Neural progenitor cell (in vitro differentiated cells): ENCODE results near the gene ANXA8. TPM values are rescaled to one million over a fixed set of nuclear protein-coding genes. Genes with fewer than 3 reads are reported as not detected.
"Not testable (repeated sequence)": the region's sequence is repeated elsewhere in the genome, so short reads cannot be mapped to it uniquely, and the experiment has no call there.

Experiments used
- DNase-seq: peaks from one replicate; pipeline ENCODE4 v3.0.0-alpha.2; 2016; ENCODE audit warnings: low spot score
- H2AFZ ChIP-seq: fragments of 200-600 bp; sonication (generic); replicated peaks from 2 replicates; pipeline ENCODE4 v1.6.1; 2016; ENCODE audit warnings: antibody characterized with exemption
- H3F3A ChIP-seq: fragments of 200-600 bp; sonication (generic); 2 replicates; pipeline ENCODE4 v1.6.1; 2016; ENCODE audit warnings: antibody characterized with exemption, low read depth
- H3K27ac ChIP-seq: fragments of 200-600 bp; sonication (generic); 2 replicates; pipeline ENCODE4 v1.5.1; 2016; ENCODE audit warnings: mild to moderate bottlenecking
- H3K27me3 ChIP-seq: fragments of 200-600 bp; sonication (generic); 2 replicates; pipeline ENCODE4 v1.6.1; 2016; ENCODE audit warnings: mild to moderate bottlenecking, moderate library complexity
- H3K36me3 ChIP-seq: fragments of 200-600 bp; sonication (generic); 2 replicates; pipeline ENCODE4 v1.5.1; 2016
- H3K4me1 ChIP-seq: fragments of 200-600 bp; sonication (generic); 2 replicates; pipeline ENCODE4 v1.6.1; 2016; ENCODE audit warnings: mixed run types
- H3K4me2 ChIP-seq: fragments of 200-600 bp; sonication (generic); 2 replicates; pipeline ENCODE4 v1.6.1; 2016
- H3K4me3 ChIP-seq: fragments of 200-600 bp; sonication (generic); 2 replicates; pipeline ENCODE4 v1.5.1; 2016
- H3K79me2 ChIP-seq: fragments of 200-600 bp; sonication (generic); 2 replicates; pipeline ENCODE4 v1.6.1; 2016; ENCODE audit warnings: low read depth
- H3K9ac ChIP-seq: fragments of 200-600 bp; sonication (generic); 2 replicates; pipeline ENCODE4 v1.6.1; 2016
- H3K9me3 ChIP-seq: fragments of 200-600 bp; sonication (generic); 2 replicates; pipeline ENCODE4 v1.5.1; 2016; ENCODE audit warnings: low read depth
- H4K20me1 ChIP-seq: fragments of 200-600 bp; sonication (generic); 2 replicates; pipeline ENCODE4 v1.6.1; 2016; ENCODE audit warnings: low read depth
- H3K27ac Mint-ChIP-seq: 3 replicates; pipeline ENCODE4 v1.8.0; 2021; ENCODE audit warnings: mixed read lengths
- H3K27me3 Mint-ChIP-seq: 2 replicates; pipeline ENCODE4 v1.8.0; 2022; ENCODE audit warnings: low read depth, mild to moderate bottlenecking, inconsistent platforms, moderate library complexity, mixed read lengths; ENCODE audit not compliant: insufficient read depth
- H3K36me3 Mint-ChIP-seq: 3 replicates; pipeline ENCODE4 v1.8.0; 2021; ENCODE audit warnings: mixed read lengths
- H3K4me1 Mint-ChIP-seq: 3 replicates; pipeline ENCODE4 v1.8.0; 2021; ENCODE audit warnings: mixed read lengths
- H3K4me3 Mint-ChIP-seq: 3 replicates; pipeline ENCODE4 v1.8.0; 2021; ENCODE audit warnings: mild to moderate bottlenecking, moderate library complexity, mixed read lengths
- H3K9me3 Mint-ChIP-seq: 3 replicates; pipeline ENCODE4 v1.8.0; 2020; ENCODE audit warnings: mixed read lengths
- total RNA-seq: library from RNA; depleted of rRNA; stranded (reverse); fragments of >200 nt; gene quantifications from 2 replicates; pipeline ENCODE4 v1.2.3, GENCODE V29; 2015; ENCODE audit warnings: low replicate concordance

Gene ANXA8
- total RNA-seq: not detected in 2 replicates

- DNase-seq, H3K4me2 ChIP-seq, H3K4me3 ChIP-seq, H3K4me3 Mint-ChIP-seq, H4K20me1 ChIP-seq, H3K4me1 Mint-ChIP-seq, H3K9me3 ChIP-seq, H3K27me3 ChIP-seq, H3K27ac ChIP-seq, H3F3A ChIP-seq, H3K4me1 ChIP-seq, H3K36me3 Mint-ChIP-seq, H2AFZ ChIP-seq, H3K9ac ChIP-seq, H3K27ac Mint-ChIP-seq, H3K79me2 ChIP-seq, H3K27me3 Mint-ChIP-seq, H3K36me3 ChIP-seq, H3K9me3 Mint-ChIP-seq: not testable (repeated sequence)
These were observed at the start of gene ANXA8 for GRCh38 chr10:47483923-47484322. ANXA8 (minus strand) TSS chr10:47484115; CDS start chr10:47483933, 182 bp downstream.

GRCh38 chr10:47523475-47523874 lies 39.6 kb upstream of the ANXA8 start, which contains the start of gene AGAP9:
AGAP9 (minus strand) TSS chr10:47523638; CDS start chr10:47523526, 112 bp downstream.
- not testable (repeated sequence) for H3F3A ChIP-seq, H2AFZ ChIP-seq, H3K4me1 Mint-ChIP-seq, H3K36me3 ChIP-seq, H3K4me3 Mint-ChIP-seq, H3K9me3 Mint-ChIP-seq, H3K36me3 Mint-ChIP-seq, H3K4me1 ChIP-seq, DNase-seq, H3K4me3 ChIP-seq, H3K27ac Mint-ChIP-seq, H3K9ac ChIP-seq, H4K20me1 ChIP-seq, H3K9me3 ChIP-seq, H3K79me2 ChIP-seq, H3K4me2 ChIP-seq, H3K27ac ChIP-seq, H3K27me3 ChIP-seq, H3K27me3 Mint-ChIP-seq

GRCh38 chr10:47502313-47502712 lies 18.4 kb upstream of the ANXA8 start:
- not testable (repeated sequence) for H3K36me3 Mint-ChIP-seq, H3K9ac ChIP-seq, H3K4me3 Mint-ChIP-seq, H3K27ac ChIP-seq, H3K4me3 ChIP-seq, H3K36me3 ChIP-seq, H3K9me3 Mint-ChIP-seq, H3K9me3 ChIP-seq, H3K27me3 Mint-ChIP-seq, H4K20me1 ChIP-seq, H3K27ac Mint-ChIP-seq, DNase-seq, H3K4me1 ChIP-seq, H3K27me3 ChIP-seq, H2AFZ ChIP-seq, H3F3A ChIP-seq, H3K79me2 ChIP-seq, H3K4me1 Mint-ChIP-seq, H3K4me2 ChIP-seq

- H3K4me3 Mint-ChIP-seq, H3K27ac Mint-ChIP-seq, H3F3A ChIP-seq, H3K79me2 ChIP-seq, H4K20me1 ChIP-seq, H3K9ac ChIP-seq, H3K27me3 ChIP-seq, H3K9me3 Mint-ChIP-seq, H3K4me3 ChIP-seq, H3K4me2 ChIP-seq, H3K27me3 Mint-ChIP-seq, H2AFZ ChIP-seq, H3K9me3 ChIP-seq, H3K4me1 ChIP-seq, H3K36me3 Mint-ChIP-seq, H3K36me3 ChIP-seq, H3K27ac ChIP-seq, DNase-seq, H3K4me1 Mint-ChIP-seq: not testable (repeated sequence)
These were observed 10.3 kb upstream of the ANXA8 start for GRCh38 chr10:47494226-47494625.

- H3K27ac Mint-ChIP-seq, H2AFZ ChIP-seq, H3K4me1 ChIP-seq, H3K27ac ChIP-seq, H4K20me1 ChIP-seq, H3K27me3 Mint-ChIP-seq, H3K4me1 Mint-ChIP-seq, H3K27me3 ChIP-seq, H3K79me2 ChIP-seq, H3K9ac ChIP-seq, H3K9me3 ChIP-seq, H3F3A ChIP-seq, DNase-seq, H3K4me3 ChIP-seq, H3K4me3 Mint-ChIP-seq, H3K36me3 Mint-ChIP-seq, H3K9me3 Mint-ChIP-seq, H3K4me2 ChIP-seq, H3K36me3 ChIP-seq: not testable (repeated sequence)
These were observed 7.7 kb upstream of the ANXA8 start, which contains the start of gene FAM25G for GRCh38 chr10:47491600-47491999. FAM25G (minus strand) TSS chr10:47491700; CDS start chr10:47491674, 26 bp downstream.

- not testable (repeated sequence) for H3K4me1 ChIP-seq, H3K36me3 Mint-ChIP-seq, H3K4me1 Mint-ChIP-seq, H3K27ac ChIP-seq, H3K27me3 ChIP-seq, H3K4me2 ChIP-seq, H3K9ac ChIP-seq, H2AFZ ChIP-seq, DNase-seq, H3K4me3 ChIP-seq, H3K9me3 ChIP-seq, H3K9me3 Mint-ChIP-seq, H4K20me1 ChIP-seq, H3K27ac Mint-ChIP-seq, H3F3A ChIP-seq, H3K79me2 ChIP-seq, H3K27me3 Mint-ChIP-seq, H3K36me3 ChIP-seq, H3K4me3 Mint-ChIP-seq
These were observed 5.7 kb upstream of the ANXA8 start for GRCh38 chr10:47489630-47490029.

GRCh38 chr10:47485943-47486342 lies 2.0 kb upstream of the ANXA8 start:
- H3K79me2 ChIP-seq, H3K4me1 ChIP-seq, H3K36me3 Mint-ChIP-seq, DNase-seq, H3K27me3 ChIP-seq, H3K36me3 ChIP-seq, H3K4me2 ChIP-seq, H3F3A ChIP-seq, H3K27me3 Mint-ChIP-seq, H3K4me3 ChIP-seq, H3K27ac ChIP-seq, H3K4me3 Mint-ChIP-seq, H3K27ac Mint-ChIP-seq, H3K9ac ChIP-seq, H3K9me3 ChIP-seq, H4K20me1 ChIP-seq, H3K4me1 Mint-ChIP-seq, H3K9me3 Mint-ChIP-seq, H2AFZ ChIP-seq: not testable (repeated sequence)

- not testable (repeated sequence) for DNase-seq, H3F3A ChIP-seq, H3K27ac Mint-ChIP-seq, H3K4me3 Mint-ChIP-seq, H4K20me1 ChIP-seq, H3K27ac ChIP-seq, H3K4me3 ChIP-seq, H2AFZ ChIP-seq, H3K4me1 Mint-ChIP-seq, H3K9me3 Mint-ChIP-seq, H3K9me3 ChIP-seq, H3K4me2 ChIP-seq, H3K27me3 ChIP-seq, H3K27me3 Mint-ChIP-seq, H3K9ac ChIP-seq, H3K36me3 ChIP-seq, H3K79me2 ChIP-seq, H3K4me1 ChIP-seq, H3K36me3 Mint-ChIP-seq
These were observed 871 bp upstream of the ANXA8 start for GRCh38 chr10:47484786-47485185.
